Measurements from ENCODE around the gene VAPB.

Gene VAPB

DNA sequence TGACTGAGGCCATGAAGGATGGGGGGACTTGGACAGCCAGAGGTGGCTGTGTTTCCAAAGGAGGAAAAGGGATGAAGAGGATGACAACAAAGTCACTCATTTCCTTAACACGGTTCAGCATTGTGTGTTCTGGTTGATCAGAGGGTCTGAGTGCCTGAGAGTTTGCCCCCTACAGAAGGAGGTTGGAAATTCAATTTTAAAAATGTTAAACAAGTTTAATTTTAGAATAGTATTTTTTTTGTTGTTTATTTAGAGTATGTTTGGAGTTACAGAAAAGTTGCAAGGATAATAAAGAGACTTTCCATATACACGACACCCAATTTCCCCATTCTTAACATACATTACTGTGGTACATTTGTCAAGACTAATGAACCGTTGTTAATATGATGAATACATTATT, 10.3 kb upstream of the VAPB start:
- DNase-seq (ENCODE audit: low spot score) = no peak

DNA sequence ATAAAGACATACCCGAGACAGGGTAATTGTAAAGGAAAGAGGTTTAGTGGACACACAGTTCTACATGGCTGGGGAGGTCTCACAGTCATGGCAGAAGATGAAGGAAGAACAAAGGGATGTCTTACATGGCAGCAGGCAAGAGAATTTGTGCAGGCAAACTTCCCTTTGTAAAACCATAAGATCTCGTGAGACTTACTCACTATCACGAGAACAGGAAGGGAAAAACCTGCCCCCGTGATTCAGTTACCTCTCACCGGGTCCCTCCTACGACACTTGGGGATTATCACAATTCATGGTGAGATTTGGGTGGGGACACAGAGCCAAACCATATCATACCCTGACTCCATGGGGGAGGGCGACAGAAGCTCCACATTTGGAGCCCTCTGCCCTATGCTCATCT, 7.4 kb upstream of the VAPB start:
- no peak for DNase-seq (ENCODE audit: low spot score)

DNA sequence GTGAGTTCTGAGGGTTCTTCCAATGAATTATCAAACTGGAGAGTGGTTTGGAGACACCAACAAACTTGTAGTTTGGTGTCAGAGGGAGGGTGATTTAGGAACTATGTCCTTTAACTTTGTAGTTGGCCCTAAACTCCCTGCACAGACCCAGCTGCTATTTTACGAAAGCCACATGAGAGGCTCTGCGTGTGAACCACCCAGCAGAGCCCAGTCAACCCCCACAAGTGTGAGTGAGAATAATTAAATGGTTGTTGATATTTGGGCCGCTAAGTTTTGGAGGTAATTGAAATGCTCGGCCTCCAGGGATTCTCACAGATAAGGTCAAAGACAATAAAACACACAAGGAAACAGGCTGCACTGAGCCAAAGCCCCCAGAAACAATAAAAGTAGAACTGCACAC, 6.9 kb upstream of the VAPB start:
- DNase-seq (ENCODE audit: low spot score) = no peak

DNA sequence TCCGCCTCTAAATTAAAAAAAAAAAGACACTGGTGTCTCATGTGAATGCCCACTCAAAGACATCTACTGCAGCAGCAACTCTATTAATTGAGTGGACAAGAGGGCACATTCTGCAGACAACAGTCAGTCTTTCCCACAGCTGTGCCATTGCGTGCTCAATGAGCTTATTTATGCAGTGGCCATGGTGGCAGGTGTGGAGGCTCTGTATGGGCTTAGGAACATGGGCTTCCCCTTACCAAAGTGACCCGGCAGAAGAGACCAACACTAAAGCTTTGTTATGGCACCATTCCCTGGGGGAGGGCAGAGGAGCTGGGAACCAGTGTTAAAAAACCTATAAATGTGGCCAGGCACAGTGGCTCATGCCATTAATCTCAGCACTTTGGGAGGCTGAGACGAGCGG, 4.2 kb upstream of the VAPB start:
- no peak for DNase-seq (ENCODE audit: low spot score)

DNA sequence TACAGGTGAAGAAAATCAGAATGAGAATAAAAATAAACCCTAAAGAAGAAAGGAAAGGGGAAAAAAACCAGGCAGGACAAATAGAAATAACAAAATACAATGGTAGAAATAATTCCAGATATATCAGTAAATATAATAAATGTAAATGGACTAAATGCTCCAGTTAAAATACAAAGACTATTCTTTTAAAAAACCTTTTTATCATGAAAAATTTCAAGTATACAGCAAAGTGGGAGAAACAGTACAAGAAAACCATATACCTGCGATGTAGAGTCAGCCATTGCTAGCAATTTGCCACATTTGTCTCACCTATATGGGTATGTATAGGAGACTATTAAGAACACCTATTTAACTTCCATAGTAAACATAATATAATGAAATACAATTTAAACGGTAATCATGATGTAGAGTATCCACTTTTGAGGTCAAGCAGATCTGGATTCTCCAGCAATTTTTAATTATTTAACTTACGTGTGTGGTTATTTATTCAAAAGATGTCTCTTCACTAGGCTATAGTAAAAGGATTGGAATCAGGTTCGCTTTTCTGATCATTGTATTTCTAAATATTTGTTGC, 914 bp upstream of the VAPB start:
- DNase-seq (ENCODE audit: low spot score) = no peak

DNA sequence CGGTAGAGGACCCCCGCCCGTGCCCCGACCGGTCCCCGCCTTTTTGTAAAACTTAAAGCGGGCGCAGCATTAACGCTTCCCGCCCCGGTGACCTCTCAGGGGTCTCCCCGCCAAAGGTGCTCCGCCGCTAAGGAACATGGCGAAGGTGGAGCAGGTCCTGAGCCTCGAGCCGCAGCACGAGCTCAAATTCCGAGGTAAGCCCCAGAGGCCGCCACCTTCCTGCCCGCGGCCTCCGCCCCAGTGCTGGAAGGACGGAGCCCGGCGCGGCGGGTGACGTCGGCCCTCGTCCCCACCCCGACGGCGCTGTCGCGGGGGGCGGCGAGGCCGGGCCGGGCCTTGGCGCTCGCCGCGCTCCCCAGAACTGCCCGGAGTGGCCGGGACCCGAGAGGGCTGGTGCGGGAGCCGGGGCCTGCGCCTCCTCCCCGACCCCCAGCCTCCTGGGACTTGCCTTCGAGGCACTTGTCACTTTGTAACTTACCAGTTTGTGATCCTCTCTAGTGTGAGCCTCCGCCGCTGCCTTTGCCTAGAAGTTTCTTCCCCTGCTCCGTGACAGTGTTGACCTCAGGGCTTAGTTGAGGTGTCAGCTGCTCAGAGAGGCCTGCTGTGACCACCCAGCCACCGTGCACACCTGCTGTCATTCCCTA, 417 bp downstream of the VAPB start:
- DNase-seq (ENCODE audit: low spot score) = no peak

DNA sequence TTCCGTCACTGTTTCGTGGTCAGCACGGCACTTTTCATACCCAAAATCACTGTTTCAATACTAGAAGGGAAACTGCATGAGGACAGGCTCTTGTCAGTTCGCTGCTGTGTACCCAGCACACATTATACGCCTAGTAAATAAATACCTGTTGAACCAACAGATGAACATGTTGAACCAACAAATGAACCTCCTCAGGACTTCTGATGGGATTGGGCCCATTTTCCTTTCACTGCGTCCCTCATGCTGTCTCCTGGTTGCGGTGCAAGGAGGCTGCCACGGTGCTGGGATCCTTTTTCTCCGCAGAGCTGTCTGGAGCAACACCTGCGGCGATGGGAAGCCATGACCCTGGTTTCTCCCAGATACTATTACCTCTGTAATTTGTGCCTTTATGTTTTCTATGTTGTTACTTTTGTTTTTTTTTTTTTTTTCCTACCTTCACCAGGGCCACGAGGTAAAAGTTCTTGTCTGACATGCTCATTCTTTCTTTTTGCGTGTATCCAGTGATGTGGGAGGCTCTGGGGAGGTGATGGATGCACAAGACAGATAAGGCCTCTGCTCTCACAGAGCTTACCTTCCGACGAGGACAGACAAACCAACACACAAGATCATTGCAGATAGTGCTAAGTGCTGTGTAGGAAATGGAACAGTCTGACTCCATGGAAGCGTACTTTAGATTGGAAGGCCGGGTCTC, 1.1 kb downstream of the VAPB start:
- no peak for DNase-seq (ENCODE audit: low spot score)

DNA sequence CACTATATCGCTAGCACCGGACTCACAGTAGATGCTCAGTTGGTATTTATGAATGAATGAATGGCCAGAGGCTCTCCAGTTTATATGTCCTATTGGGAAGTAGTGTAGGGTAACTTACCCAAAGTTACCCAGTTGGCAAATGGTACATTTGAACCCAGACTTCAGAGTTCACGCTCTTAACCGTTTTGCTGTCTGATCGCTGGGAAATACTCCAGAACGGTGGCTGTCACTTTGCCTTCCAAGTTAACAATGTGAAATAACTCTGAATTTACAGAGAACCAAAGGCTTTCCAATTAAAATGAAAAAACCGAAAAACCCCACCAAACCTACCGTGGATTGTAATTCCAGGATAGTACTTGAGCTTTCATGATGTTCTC, 1.6 kb downstream of the VAPB start:
- no peak for DNase-seq (ENCODE audit: low spot score)

DNA sequence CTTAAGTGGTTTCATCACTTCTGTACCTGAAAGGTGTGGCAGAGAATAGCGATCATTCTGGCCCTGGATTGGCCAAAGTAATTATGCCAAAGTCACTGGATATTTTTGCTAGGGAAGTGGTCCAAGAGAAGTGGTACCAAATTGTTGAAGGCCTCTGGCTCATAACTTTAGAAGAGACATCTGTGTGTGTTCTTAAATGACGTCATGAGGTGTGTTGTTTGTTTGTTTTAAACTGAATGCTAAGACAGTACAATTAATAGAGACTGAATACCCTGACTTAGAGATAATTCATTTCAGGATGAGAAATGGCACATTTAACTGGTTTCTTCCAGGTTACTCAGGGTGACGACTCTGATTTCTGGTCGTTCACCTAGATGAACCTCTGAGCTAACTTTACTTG, 3.3 kb downstream of the VAPB start:
- DNase-seq (ENCODE audit: low spot score) = no peak

DNA sequence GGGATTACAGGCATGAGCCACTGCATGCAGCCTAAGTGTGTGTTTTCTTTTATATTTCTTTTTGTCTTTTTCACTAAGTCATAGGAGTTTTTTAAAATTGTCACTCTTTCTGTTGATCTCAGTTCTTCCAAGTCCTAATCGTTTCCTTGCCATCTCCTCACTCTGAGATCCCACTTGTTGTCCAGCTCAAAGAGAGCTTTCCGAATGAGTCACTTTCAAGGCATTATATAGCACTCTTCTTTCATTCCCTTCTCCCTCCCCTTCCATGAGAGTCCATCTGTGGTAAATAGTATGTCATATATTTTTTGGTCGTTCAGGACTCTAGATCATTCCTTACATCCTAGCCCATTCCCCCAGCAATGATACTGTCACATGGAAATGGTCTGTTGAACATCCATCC, 4.3 kb downstream of the VAPB start:
- DNase-seq (ENCODE audit: low spot score) = no peak

DNA sequence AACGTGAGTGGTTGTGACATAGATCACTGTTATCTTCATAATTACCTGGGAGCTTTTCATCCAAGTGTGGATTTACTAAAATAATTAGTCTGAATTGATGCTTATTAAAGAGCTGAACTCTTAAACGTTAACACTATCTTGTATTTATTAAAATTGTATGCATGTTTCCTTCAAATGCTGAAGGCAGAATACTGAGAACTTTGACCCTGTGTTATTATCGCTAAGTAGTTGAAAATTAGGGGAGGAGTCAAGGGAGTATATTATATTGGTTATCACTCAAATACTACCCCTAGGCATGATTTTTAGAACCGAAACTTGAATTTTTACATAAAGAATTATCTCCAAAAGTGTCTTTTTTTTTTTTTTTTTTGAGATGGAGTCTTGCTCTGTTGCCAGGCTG, 5.8 kb downstream of the VAPB start:
- DNase-seq (ENCODE audit: low spot score) = no peak

DNA sequence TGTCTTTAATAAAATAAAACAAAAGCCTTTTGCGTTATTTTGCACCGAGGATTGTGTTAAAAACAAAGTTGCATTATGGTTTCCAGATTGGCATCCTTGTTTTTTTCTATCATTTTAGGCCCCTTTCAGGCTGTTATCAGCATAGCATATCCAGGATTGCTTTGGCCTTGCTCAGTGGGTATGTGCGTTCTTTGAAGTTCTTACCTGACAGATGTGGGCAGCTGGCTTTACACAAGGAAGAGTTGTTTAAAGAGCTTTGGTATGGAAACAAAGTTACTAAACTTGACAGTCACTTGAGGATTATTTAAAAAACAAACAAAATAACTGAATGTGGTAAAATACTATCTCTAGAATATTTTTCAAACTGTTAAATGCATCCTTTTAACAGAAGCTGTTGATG, 6.6 kb downstream of the VAPB start:
- DNase-seq (ENCODE audit: low spot score) = no peak

DNA sequence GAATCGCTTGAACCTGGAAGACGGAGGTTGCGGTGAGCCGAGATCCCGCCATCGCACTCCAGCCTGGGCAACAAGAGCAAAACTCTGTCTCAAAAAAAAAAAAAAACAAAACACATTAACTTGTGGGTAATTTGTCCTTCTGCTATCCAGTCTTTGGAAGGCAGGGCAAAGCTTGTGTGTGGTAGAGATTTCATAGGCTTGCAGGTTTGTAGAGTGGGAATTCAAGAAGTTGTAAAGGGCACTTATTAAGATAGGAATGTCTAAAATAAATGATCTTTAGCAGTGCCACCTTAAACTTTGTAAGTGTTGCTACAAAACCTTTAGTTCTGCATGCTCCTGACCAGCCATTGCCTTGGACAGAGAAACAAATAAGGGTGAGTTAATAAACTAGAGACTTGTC, 8.4 kb downstream of the VAPB start:
- no peak for DNase-seq (ENCODE audit: low spot score)

DNA sequence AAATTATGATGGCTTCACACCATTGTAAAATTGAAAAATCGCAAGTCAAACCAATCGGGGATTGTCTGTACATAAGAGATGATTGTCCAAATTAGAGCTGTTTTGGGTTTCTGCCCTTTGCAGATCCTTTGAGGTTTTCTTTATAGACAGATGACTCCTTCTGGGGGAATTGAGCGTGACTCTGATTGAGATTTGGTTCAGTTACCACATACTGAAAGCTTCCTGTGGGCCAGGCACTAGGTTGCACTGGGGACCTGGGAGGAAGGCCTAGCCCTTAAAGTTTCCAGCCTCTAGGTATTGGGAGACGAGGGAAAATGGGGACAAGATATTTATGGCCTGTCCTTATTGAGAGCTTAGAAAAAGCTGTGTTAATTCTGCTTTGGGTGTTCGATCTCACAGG, 9.2 kb downstream of the VAPB start:
- DNase-seq (ENCODE audit: low spot score) = no peak

DNA sequence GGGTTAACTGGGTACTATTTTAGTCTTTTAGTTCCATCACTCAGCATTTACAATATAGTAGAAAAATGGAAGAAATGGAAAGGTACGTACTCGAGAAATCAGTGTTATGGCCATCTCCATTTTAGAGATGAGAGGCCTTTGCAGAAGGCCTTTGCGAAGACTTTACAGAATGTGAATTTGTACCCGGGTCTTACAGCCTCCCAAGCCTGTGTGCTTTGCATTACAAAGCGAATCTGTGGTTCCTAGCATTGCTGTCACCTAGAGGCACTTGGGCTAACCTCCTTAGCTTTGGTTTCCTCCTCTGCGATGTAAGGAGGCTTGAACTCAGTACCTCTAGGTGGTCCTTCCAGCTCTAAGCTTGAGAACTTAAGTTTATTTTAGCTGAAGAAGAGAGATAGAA, 10.9 kb downstream of the VAPB start:
- no peak for DNase-seq (ENCODE audit: low spot score)

DNA sequence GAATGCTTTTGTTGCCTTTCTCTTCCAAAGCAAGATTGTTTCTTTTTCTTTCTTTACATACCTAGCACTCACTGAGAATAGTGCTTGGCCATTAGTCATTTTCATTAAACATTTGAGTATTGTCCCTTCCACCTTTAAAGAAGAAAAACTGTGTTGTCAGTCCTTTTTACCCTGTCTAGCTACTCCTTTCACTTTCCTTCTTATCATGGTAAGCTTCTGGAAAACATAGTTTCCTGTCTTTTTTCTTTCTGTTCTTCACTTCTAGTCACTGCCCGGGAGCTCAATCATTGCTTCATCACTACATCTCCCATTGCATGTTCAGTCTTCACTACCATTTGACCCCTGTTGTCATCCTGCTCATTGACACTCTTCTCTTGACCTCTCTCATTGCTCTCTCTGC, 12.1 kb downstream of the VAPB start:
- DNase-seq (ENCODE audit: low spot score) = no peak

DNA sequence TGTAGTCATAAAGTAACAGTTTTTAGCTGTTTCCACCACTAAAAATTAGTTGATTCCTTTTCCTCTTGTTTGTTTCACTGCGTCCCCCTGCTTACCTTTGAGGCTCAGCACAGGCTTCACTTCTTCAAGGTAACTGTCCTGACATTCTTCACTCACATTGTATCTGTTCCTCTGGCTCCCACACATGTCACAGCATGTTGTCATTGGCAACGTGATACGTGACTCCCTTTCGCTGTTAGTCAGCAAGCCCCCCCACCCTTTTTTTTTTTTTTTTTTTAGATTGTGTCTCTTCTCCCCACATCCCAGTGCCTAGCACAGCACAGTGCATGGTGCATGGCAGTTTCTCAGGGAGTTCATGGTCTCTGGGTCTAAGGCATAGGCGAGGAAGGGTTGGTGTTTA, 13.3 kb downstream of the VAPB start:
- DNase-seq (ENCODE audit: low spot score) = no peak

DNA sequence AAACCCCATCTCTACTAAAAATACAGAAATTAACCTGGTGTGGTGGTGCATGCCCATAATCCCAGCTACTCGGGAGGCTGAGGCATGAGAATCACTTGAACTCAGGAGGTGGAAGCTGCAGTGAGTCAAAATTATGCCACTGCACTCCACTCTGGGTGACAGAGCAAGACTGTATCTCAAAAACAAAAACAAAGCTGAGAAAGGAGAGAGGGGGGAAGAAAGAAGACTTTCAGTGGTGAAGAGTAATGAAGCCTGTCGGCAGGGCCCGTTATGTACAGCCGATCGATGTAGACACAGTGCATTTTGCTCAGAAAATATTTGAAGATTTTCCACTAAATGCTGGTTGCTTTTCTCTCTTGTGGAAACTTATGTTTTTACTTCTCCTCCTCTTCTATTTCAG, 13.8 kb downstream of the VAPB start:
- DNase-seq (ENCODE audit: low spot score) = no peak

DNA sequence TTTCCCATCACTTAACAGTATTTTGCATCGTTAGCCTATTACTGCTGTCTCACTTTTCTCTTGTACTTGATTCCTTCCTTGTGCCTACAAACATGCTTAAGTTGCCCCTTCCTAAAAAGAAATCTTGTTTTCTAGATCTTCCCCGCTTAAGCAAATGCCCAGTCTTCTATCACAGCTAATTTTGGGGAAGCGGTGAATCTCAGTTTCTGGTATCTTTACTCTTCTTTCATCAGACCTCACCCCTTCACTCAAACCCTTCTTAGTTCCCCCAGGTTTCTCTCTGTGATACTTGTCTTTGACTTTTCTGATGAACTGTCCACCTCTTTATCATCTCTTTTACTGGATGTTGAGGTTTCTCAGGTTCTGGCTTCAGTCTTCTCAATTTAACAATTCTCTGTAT, 14.2 kb downstream of the VAPB start:
- no peak for DNase-seq (ENCODE audit: low spot score)

DNA sequence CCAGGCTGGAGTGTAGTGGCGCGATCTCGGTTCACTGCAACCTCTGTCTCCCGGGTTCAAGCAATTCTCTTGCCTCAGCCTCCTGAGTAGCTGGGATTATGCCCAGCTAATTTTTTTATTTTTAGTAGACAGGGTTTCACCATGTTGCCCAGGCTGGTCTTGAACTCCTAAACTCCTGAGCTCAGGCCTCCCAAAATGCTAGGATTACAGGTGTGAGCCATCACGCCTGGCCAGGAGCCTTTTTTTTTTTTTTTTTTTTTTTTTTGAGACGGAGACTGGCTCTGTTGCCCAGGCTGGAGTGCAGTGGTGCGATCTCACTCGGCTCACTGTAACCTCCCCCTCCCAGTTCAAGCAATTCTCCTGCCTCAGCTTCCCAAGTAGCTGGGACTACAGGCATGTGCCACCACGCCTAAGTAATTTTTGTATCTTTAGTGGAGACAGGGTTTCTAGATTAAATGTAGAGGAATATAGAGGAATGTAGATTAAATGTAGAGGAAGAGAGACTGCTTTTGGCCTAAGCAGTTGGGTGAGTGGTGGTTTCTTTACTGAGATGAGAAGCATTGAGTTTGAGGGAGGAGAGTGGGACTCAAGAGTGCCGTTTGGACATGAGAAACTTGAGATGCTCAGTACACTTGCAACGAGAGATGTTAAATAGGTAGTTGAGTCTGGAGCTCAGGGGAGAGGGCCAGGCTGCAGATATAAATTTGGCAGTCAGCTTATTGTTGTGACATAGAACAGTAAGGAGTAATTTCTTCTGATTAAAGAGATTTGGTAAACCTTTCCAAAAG, 16.7 kb downstream of the VAPB start:
- no peak for DNase-seq (ENCODE audit: low spot score)

DNA sequence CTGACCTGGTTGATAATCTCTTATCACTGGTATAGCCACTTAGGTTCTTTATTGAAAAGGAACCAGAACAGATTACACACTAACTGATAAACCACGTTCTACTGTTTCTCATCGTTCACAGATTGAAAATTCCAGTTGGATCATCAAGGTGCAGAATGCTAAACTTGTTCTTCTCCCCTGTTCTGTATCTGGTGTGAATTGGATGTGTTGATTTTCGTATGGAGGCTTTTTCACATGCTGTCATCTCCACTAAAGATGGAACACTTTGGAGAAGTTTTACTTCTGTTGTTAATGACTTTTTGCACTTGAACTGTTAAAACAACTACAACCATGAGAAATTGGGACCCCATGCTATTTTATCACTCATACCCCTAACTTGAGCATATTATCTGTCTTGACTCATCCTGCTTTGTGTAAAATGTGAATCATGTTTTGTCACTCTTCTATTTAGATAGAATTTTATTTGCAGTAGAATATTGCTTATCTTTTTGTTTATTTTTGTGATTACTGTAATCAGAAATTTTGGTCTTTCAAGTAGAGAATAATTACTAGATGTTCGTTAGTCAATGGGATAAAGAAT, 17.5 kb downstream of the VAPB start:
- DNase-seq (ENCODE audit: low spot score) = no peak

DNA sequence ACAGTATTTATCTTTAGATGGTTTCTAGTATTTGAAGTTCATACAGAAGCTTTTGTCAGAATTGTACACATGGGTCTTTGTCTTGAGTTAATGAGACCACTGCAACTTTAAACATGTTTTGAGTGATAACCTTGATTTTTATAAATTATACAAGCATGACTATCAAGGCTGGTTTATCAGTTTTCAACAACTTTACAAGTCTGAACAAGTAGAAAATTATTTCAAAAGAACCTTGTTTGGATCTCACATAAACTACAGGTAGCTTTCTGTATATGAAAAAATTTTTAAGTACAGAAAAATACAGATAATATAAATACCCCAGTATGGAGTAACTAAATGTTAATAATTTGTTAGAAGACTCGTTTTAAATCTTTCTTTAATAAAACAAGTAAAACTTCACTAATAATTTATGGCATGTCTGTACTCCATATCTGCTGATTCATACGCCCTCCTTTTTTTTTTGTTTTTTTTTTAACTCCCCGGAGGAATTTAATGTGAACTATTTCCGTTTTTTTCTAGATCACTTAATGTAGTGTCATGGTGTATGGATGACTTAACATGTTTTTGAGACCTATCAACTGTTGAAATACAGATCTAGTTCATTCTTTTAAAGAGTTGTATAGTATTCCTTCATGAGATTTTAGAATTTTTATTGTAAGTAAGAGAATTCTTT, 18.3 kb downstream of the VAPB start:
- no peak for DNase-seq (ENCODE audit: low spot score)

Measured in CD4-positive, alpha-beta T cell treated with Interleukin-2 at 100 ng/mL for 4 hours (primary cell).